Adrenal gland (tissue), 12 donors: ENCODE measurements around the gene SORT1. TPM values are rescaled to one million over a fixed set of nuclear protein-coding genes. Genes with fewer than 3 reads are reported as not detected.
"Not testable (repeated sequence)": the region's sequence is repeated elsewhere in the genome, so short reads cannot be mapped to it uniquely, and the experiment has no call there.

Source experiments
- DNase-seq, 7 donors: peaks; one replicate each; pipeline ENCODE4 v3.0.0-alpha.2; 2019 to 2020
- H3K27ac ChIP-seq, 5 donors: fragments of 200-600 bp; sonication (generic) in 4 of 5; 1 replicate in 3 of 5; 2 replicates in 2 of 5; pipeline versions ENCODE4 v1.5.1 to v1.8.0; 2016 to 2020; ENCODE audit warnings: mild to moderate bottlenecking in 1 of 5
- H3K27me3 ChIP-seq: fragments of 200-600 bp; 2 replicates; pipeline ENCODE4 v1.8.0; 2021
- H3K36me3 ChIP-seq, 2 donors: fragments of 200-600 bp; replicated peaks in 1 of 2; 1 replicate in 1 of 2; 2 replicates in 1 of 2; pipeline versions ENCODE4 v1.5.1 to v1.8.0; 2018 to 2022
- H3K4me1 ChIP-seq, 2 donors: fragments of 200-600 bp; replicated peaks in 1 of 2; 1 replicate in 1 of 2; 2 replicates in 1 of 2; pipeline versions ENCODE4 v1.5.1 to v1.8.0; 2018 to 2021
- H3K4me3 ChIP-seq, 4 donors: fragments of 200-600 bp; sonication (generic) in 3 of 4; one replicate each; pipeline ENCODE4 v1.5.1; 2016 to 2018
- H3K9me3 ChIP-seq, 3 donors: fragments of 200-600 bp; sonication (generic) in 1 of 3; replicated peaks in 1 of 3; 1 replicate in 2 of 3; 2 replicates in 1 of 3; pipeline versions ENCODE4 v1.5.1 to v1.8.0; 2016 to 2021
- POLR2A ChIP-seq, 2 donors: fragments of 450-650 bp; IDR thresholded peaks; one replicate each; pipeline ENCODE4 v1.6.1; 2017; ENCODE audit warnings: antibody characterized with exemption in 2 of 2, mild to moderate bottlenecking in 2 of 2, moderate library complexity in 1 of 2
- WGBS, 4 donors: extraction: QIAGEN DNeasy Blood & Tissue Kit in 2 of 4; methylation state at CpG; one replicate each; pipeline versions ENCODE4 v1.1.5 to v1.1.7; 2013 to 2017; 5-methylcytosine and 5-hydroxymethylcytosine counted together
- intact Hi-C, 2 donors: fragments of 100-400 bp; cut with DNase I; formaldehyde crosslinking; loops; one replicate each; pipeline versions ENCODE4 v1.14.1 to v1.15.0; 2022 to 2023
- polyA plus RNA-seq, 3 donors: library from polyadenylated mRNA; stranded (reverse); fragments of 200-250 nt in 2 of 3; fragments of 350-450 nt in 1 of 3; fragmentation: Illumina TruSeq in 1 of 3; extraction: RNeasy Lipid Tissue Mini Kit (QIAGEN cat#74804) in 1 of 3; gene quantifications; one replicate each; pipeline ENCODE4 v1.2.3, GENCODE V29; 2013 to 2014
- total RNA-seq, 9 donors: library from RNA; depleted of rRNA in 4 of 9; stranded (reverse); fragments of >200 nt in 4 of 9; fragments of 120-200 nt in 1 of 9; fragmentation: NEBNext Ultra II Directional in 1 of 9; extraction: Animal tissue kit (Norgen Biotek cat#: 25700) in 1 of 9; gene quantifications; one replicate each; pipeline versions ENCODE4 v1.1.0 to v1.2.4, GENCODE V29; 2013 to 2023
- TF ChIP-seq, protein P1 (sequence below), 6 experiments: fragments of 450-650 bp in 4 of 6; fragments of 200-600 bp in 2 of 6; sonication (generic) in 1 of 6; IDR thresholded peaks; 1 replicate in 5 of 6; 2 replicates in 1 of 6; pipeline versions ENCODE4 v1.5.1 to v1.8.0; 2016 to 2021; ENCODE audit warnings: antibody characterized with exemption in 6 of 6, mild to moderate bottlenecking in 2 of 6, moderate library complexity in 1 of 6
- donor health status: healthy with polysubstance abuse.
- donor health status: Bipolar disorder and iron deficiency.
- donor health status: DM: yes; HTN: yes; CAD: no.
- donor health status: DM: no; HTN: no; CAD: no.
- donor health status: DM: no; HTN: no; CAD: no.
- donor health status: DM: yes; HTN: yes; CAD: no.

Gene SORT1
- total and polyA plus RNA-seq, 12 donors: 13.4 to 56.8 (median 37.5) TPM

DNA sequence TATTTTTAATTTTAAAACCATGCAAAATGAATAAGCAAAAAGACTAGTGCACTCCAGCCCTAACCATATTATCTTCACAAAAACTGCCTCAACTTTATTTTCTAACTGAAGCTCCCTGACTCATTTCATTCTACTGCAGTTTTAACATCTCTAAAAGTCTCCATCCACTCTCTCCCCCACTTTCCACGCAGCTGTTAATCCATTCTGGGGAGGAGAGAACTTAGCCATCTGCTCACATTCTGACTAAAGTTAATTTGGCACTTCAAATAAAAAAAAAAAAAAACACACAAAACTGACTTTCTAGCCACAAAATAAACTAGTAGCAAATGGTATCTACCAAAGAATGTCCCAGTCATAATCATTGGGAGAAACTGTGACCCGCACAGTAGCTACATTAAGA is 85.5 kb downstream of the SORT1 start:
- H3K27me3 ChIP-seq: no peaks in the 10 kb centered on the region
- H3K9me3 ChIP-seq: no peaks in the 10 kb centered on the region
- H3K27ac ChIP-seq: no peak overlapping the region
- H3K4me1 ChIP-seq: peaks cover 0 to 6% of the 10 kb centered on the region in 2 donors
- intact Hi-C loops: no loop called here
- TF ChIP-seq, protein P1, sequence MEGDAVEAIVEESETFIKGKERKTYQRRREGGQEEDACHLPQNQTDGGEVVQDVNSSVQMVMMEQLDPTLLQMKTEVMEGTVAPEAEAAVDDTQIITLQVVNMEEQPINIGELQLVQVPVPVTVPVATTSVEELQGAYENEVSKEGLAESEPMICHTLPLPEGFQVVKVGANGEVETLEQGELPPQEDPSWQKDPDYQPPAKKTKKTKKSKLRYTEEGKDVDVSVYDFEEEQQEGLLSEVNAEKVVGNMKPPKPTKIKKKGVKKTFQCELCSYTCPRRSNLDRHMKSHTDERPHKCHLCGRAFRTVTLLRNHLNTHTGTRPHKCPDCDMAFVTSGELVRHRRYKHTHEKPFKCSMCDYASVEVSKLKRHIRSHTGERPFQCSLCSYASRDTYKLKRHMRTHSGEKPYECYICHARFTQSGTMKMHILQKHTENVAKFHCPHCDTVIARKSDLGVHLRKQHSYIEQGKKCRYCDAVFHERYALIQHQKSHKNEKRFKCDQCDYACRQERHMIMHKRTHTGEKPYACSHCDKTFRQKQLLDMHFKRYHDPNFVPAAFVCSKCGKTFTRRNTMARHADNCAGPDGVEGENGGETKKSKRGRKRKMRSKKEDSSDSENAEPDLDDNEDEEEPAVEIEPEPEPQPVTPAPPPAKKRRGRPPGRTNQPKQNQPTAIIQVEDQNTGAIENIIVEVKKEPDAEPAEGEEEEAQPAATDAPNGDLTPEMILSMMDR (IDR thresholded peaks at IDR 0.05): no peak
- no peak for TF ChIP-seq POLR2A (IDR thresholded peaks at IDR 0.05)
- H3K36me3 ChIP-seq: peaks cover 0 to 2% of the 10 kb centered on the region in 2 donors
- H3K4me3 ChIP-seq: no peak overlapping the region
- no peak for DNase-seq
- WGBS, 4 donors: 95 to 98% (median 96%) methylated on average over 2 of the region's 2 CpGs

DNA sequence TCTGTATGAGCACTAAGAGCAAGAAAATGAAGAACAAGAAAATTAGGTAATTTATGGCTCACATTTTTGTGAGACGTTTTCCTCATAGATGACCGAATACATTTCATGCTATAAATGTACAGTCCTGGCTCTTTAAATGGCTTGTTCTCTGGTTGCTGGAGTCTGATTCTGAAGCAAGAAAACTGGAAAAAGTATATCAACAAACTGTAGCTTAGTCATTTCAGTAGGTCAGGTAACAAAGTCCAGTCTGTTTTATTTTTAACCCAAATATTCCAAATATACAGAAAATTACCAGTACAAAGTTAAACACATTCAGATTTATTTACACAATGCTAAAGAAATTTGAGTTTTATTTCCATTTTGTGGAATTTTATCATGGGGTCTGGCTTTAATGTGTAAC is 88.4 kb downstream of the SORT1 start:
- WGBS, 4 donors: 68 to 77% (median 75%) methylated on average over 2 of the region's 2 CpGs
- H3K36me3 ChIP-seq: no peaks in the 10 kb centered on the region

DNA sequence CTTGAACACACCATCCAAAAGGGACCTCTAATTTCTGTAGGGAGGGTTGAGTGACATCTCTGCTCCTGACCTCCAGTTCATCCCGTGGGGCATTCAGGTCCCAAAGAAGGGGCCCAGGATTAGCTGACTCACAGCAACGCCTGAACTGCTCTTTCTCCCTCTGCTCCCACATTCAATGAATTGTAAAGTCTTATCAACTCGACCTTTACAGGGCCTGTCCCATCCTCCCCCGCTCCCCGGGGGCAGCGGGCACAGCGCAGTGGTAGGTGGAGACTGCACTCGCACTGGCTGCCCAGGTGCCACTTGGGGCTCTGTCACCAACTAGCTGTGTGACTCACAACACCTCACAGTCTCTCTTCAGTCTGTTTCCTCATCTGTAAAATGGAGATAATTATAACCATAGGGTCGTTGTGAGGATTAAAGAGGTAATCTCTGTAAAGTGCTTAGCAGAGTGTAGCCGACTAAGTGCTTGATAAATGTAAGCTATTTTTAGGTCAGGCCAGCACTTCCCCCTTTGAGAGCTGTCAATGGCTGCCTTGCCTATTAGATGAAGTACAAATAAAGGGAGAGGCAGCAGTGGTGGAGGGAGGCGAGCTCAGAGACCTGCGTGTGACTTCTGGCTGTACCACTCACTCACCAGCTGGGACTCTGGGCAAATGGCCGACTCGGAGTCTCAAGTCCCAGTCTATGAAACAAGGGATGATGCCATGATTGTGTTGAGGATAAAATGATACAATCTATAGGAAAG is 90.3 kb downstream of the SORT1 start:
- TF ChIP-seq, protein P1 (IDR thresholded peaks at IDR 0.05): no peak
- TF ChIP-seq POLR2A (IDR thresholded peaks at IDR 0.05): no peak
- peaks cover 0 to 28% of the 10 kb centered on the region in 2 donors for H3K4me1 ChIP-seq

More for the DNA sequence above, 88.4 kb downstream of the SORT1 start:
- H3K27ac ChIP-seq: no peak overlapping the region
- TF ChIP-seq, protein P1 (IDR thresholded peaks at IDR 0.05): no peak
- no peak for TF ChIP-seq POLR2A (IDR thresholded peaks at IDR 0.05)
- H3K9me3 ChIP-seq: no peaks in the 10 kb centered on the region
- H3K4me1 ChIP-seq: peaks cover 0 to 28% of the 10 kb centered on the region in 2 donors
- no peaks in the 10 kb centered on the region for H3K27me3 ChIP-seq
- intact Hi-C loops: no loop called here
- no peak for DNase-seq
- H3K4me3 ChIP-seq: no peak overlapping the region

DNA sequence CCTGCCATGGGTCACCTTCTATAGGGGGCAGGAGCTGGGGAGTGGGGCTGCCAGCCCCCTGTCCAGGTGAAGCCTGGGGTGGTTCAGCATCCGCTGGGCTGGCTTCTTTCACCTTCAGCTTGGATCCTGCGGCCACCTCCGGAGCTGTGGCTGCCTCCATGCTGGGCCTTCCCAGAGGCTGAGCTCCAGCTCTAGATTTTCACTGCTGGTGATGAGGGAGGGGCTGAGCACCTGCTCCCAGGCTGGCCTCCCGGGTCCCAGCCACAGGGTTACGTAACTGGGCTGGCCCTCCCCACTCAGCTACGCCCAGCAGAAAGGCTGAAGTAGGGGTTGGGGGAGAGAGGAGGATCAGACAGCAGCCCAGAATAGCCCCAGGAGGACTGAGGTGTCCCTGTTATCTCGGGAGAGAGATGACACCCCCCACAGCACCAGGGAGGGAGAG is 90.9 kb downstream of the SORT1 start, which contains the start of gene MYBPHL:
Gene MYBPHL (minus strand): TSS at position 180 of the 442 bp plus-strand sequence. CDS start 20 bp downstream, at position 160.
- no peak for TF ChIP-seq POLR2A (IDR thresholded peaks at IDR 0.05)
- TF ChIP-seq, protein P1 (IDR thresholded peaks at IDR 0.05): no peak
- no peaks in the 10 kb centered on the region for H3K27me3 ChIP-seq
- intact Hi-C loops: no loop called here
- WGBS, 4 donors: 55 to 68% (median 58%) methylated on average over 4 to 7 of the region's 7 CpGs
- peak within 1 kb of the TSS in 2 of 5 donors; percentile 5 to 65 for H3K27ac ChIP-seq
- no peaks in the 10 kb centered on the region for H3K36me3 ChIP-seq
- no peaks in the 10 kb centered on the region for H3K9me3 ChIP-seq
- peaks cover 0 to 28% of the 10 kb centered on the region in 2 donors for H3K4me1 ChIP-seq
- no peak for DNase-seq
- no peak within 1 kb of the TSS for H3K4me3 ChIP-seq

More for the DNA sequence above, 90.3 kb downstream of the SORT1 start:
- no peak overlapping the region for H3K4me3 ChIP-seq
- H3K36me3 ChIP-seq: no peaks in the 10 kb centered on the region
- WGBS, 4 donors: 42 to 59% (median 48%) methylated on average over 13 to 14 of the region's 14 CpGs
- H3K27me3 ChIP-seq: no peaks in the 10 kb centered on the region
- H3K27ac ChIP-seq: peak overlapping the region in 2 of 5 donors; percentile 5 to 42
- DNase-seq: peak in 5 of 7 donors; percentile 22 to 55 (median 38)
- intact Hi-C loops: no loop called here
- H3K9me3 ChIP-seq: no peaks in the 10 kb centered on the region

DNA sequence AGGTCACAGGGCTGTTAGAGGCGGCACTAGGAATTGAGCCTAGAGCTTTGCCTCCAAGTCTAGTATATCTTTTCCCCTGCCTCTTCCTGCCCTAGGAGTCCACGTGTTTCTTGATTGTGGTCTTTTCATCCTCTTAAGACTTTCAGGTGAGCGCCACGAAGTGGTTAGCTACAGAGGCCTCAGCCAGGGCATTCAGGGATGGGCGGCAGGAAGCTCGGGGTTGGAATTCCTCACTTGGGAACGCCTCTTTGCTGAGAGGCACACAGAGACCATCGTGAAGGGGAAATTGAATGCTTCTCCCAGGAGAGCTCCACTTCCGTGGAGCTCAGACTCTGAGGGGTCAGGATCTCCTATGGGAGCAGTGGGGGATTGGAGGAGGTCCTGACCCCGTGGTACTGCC is 91.7 kb downstream of the SORT1 start:
- WGBS, 4 donors: 35 to 54% (median 50%) methylated on average over 7 to 10 of the region's 10 CpGs
- Histone ChIP-seq H3K4me1 (peaks cover 0 to 28% of the 10 kb centered on the region in 2 donors), H3K27ac (peak overlapping the region in 1 of 5 donors; percentile 65)
- DNase-seq, H3K27me3 ChIP-seq, H3K4me3 ChIP-seq, H3K36me3 ChIP-seq, intact Hi-C loops, H3K9me3 ChIP-seq: not testable (repeated sequence)
